Measurements from ENCODE around the gene PRR5.

- no peak for TF ChIP-seq CTCF (IDR thresholded peaks at IDR 0.05)
- TF ChIP-seq EZH2 (IDR thresholded peaks at IDR 0.05), result no peak
Measured at GRCh38 chr22:44683881-44684280, 18.1 kb upstream of the PRR5 start.
